ENCODE measurements around the gene KDM2B. TPM values are rescaled to one million over a fixed set of nuclear protein-coding genes. Genes with fewer than 3 reads are reported as not detected.
A peak's percentile ranks its signal among the peaks of the same experiment; 100 is the strongest.

KDM2B gene
- total RNA-seq = 10 to 100 TPM; 12.3 to 26.8 (median 16.7) TPM

DNA sequence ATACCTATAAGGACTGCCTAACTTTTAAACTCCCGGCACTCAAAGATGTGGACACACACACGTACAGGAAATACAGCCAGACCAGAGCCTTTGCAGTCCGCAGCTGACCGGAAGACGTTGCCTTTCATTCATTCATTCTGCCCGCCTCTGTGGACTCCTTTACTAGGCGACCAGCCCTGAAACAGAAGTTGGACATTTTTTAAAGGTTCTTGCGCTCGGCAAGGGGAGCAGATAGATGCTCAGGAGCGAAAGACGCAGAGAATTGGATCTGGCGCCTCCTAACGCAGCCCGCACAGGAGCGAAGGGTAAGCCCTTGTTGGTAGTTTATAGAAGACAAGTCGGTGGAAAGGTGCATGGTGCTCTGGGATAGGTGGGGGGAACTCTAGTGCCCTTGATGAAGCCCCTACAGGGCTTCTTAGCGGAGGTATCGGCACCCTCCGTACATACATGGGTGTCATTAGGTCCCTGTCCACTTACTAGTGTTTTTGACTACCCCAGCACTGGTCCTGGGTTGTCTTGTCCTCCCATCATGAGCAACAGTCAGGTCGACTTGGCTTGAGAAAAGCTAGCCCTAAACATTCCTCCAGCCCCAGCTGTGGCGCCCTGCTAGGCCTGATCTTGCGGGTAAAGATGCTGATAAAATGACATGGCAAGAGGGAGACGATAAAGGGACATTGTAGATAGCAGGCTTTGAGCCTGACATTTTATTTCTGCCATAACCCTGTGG, at the start of gene KDM2B:
Gene KDM2B (minus strand): TSS at position 65 of the 727 bp plus-strand sequence. CDS start 112 bp downstream, outside the sequence.
- Histone ChIP-seq H3K27ac (peak within 1 kb of the TSS; percentile 90 to 97), H3K27me3 (no peaks in the 10 kb centered on the region), H3K4me3 (peak within 1 kb of the TSS; percentile 72 to 97 (median 74)), H3K9me3 (no peaks in the 10 kb centered on the region), H3K36me3 (no peaks in the 10 kb centered on the region), H3K4me1 (peaks cover 0 to 2% of the 10 kb centered on the region in 2 donors)
- TF ChIP-seq CTCF (IDR thresholded peaks at IDR 0.05) (no peak), POLR2A (IDR thresholded peaks at IDR 0.05) (no peak), POLR2AphosphoS5 (IDR thresholded peaks at IDR 0.05) (no peak)
- intact Hi-C loops (cut with DNase I; ENCODE audit: low total_unique reads) = no loop called here
- no peak for DNase-seq (ENCODE audit: low spot score in 2 of 2)

DNA sequence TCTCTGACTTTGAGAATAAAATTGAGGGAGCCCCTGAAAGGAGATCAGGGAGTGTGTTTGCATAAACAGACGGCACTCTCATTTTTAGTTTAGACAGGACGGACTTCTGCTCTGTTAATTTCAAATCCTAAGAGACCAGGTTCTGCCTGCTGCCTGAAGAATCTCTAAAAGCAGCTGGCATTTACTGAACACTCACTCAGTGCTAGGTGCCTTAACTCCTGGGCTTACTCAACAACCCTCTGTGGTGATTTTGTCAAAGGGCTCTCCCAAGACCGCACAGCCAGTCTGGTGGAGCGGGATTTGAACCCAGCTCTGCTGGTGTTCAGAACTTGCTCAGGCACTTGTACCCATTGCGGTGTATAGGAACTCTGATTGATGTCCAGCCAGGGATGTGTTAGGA, 47.7 kb upstream of the KDM2B start:
- no peak for DNase-seq (ENCODE audit: low spot score in 2 of 2)

GRCh38 chr12:121628037-121628436, 47.2 kb upstream of the KDM2B start:
- peak overlapping the region; percentile 62 to 73 (median 67) for H3K4me3 ChIP-seq
- peak overlapping the region; percentile 79 to 96 for H3K27ac ChIP-seq
- intact Hi-C loops (cut with DNase I; ENCODE audit: low total_unique reads) = no loop called here

More for the DNA sequence above, 47.7 kb upstream of the KDM2B start:
- TF ChIP-seq POLR2A (IDR thresholded peaks at IDR 0.05) (no peak), POLR2AphosphoS5 (IDR thresholded peaks at IDR 0.05) (no peak), CTCF (IDR thresholded peaks at IDR 0.05) (no peak)
- H3K4me3 ChIP-seq = peak overlapping the region in 2 of 3 donors; percentile 67 to 73
- H3K36me3 ChIP-seq = no peaks in the 10 kb centered on the region
- H3K9me3 ChIP-seq = no peaks in the 10 kb centered on the region
- H3K27me3 ChIP-seq = no peaks in the 10 kb centered on the region
- peak overlapping the region in 1 of 2 donors; percentile 96 for H3K27ac ChIP-seq
- peaks cover 3% of the 10 kb centered on the region in 2 donors for H3K4me1 ChIP-seq
- intact Hi-C loops (cut with DNase I; ENCODE audit: low total_unique reads) = no loop called here

DNA sequence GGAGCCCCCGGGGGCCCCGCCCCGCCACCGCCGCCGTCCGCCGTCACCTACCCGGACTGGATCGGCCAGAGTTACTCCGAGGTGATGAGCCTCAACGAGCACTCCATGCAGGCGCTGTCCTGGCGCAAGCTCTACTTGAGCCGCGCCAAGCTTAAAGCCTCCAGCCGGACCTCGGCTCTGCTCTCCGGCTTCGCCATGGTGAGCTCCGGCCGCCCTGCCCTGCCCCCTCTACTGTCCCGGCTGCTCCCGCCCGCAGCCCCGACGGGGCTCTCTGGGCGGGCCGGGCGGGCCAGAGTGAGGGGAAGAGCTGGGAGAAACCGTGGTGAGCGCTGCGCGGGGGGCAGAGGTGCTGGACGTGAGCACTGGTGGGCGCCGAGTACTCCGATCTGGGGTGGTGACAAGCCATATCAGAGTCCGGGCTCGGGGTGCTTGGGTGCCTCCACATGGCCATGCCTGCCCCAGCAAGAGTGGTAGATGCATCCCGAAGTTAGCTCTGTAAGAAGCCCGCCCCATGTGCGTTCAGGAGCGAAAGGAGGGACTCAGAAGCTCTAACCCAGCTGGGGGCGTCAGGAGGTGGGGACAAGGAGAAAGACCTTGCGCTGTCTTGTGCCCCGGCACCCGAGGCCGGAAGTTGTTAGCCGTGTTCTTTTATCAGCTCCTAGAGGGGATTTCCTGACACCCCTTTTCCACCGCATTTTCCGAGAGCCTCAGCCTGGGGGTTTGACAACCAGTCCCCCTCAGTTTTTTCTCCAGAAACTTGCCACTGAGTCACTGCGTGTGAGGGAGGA, 46.2 kb upstream of the KDM2B start:
- Histone ChIP-seq H3K36me3 (no peaks in the 10 kb centered on the region), H3K4me3 (peak overlapping the region; percentile 62 to 73 (median 67)), H3K9me3 (no peaks in the 10 kb centered on the region), H3K27ac (peak overlapping the region; percentile 79 to 96), H3K4me1 (peaks cover 3% of the 10 kb centered on the region in 2 donors), H3K27me3 (no peaks in the 10 kb centered on the region)
- TF ChIP-seq CTCF (IDR thresholded peaks at IDR 0.05) = no peak
- TF ChIP-seq POLR2AphosphoS5 (IDR thresholded peaks at IDR 0.05) = peak in 1 of 3 donors; percentile 45
- peak; percentile 44 to 62 for DNase-seq (ENCODE audit: low spot score in 2 of 2)
- intact Hi-C loops (cut with DNase I; ENCODE audit: low total_unique reads) = no loop called here

More at GRCh38 chr12:121628037-121628436, 47.2 kb upstream of the KDM2B start:
- DNase-seq (ENCODE audit: low spot score in 2 of 2) = no peak
- Histone ChIP-seq H3K27me3 (no peaks in the 10 kb centered on the region), H3K36me3 (no peaks in the 10 kb centered on the region), H3K4me1 (peaks cover 3% of the 10 kb centered on the region in 2 donors), H3K9me3 (no peaks in the 10 kb centered on the region)
- no peak for TF ChIP-seq POLR2AphosphoS5 (IDR thresholded peaks at IDR 0.05)
- no peak for TF ChIP-seq CTCF (IDR thresholded peaks at IDR 0.05)
- no peak for TF ChIP-seq POLR2A (IDR thresholded peaks at IDR 0.05)

All from breast epithelium (tissue), 4 donors.